CD4-positive, alpha-beta T cell treated with Interferon gamma for 1 hour (primary cell): Measurements from ENCODE around the gene CALHM1.
A peak's percentile ranks its signal among the peaks of the same experiment; 100 is the strongest.
"Not testable (repeated sequence)": the region's sequence is repeated elsewhere in the genome, so short reads cannot be mapped to it uniquely, and the experiment has no call there.

ENCODE experiments used
- DNase-seq: peaks from one replicate; pipeline ENCODE4 v3.0.0-alpha.2; 2020

The CALHM1 gene

GRCh38 chr10:103486635-103487409 lies 28.1 kb upstream of the CALHM1 start:
- not testable (repeated sequence) for DNase-seq

GRCh38 chr10:103481974-103482531 lies 23.4 kb upstream of the CALHM1 start:
- no peak for DNase-seq

- DNase-seq = no peak
Measured at GRCh38 chr10:103480521-103480920, 21.8 kb upstream of the CALHM1 start.

- no peak for DNase-seq
Measured at GRCh38 chr10:103479135-103479534, 20.4 kb upstream of the CALHM1 start, which contains the start of gene CALHM3. Gene CALHM3, minus strand, starts transcription at chr10:103479240. Its CDS starts 208 bp downstream, at chr10:103479032.

GRCh38 chr10:103478671-103479070 lies 20.0 kb upstream of the CALHM1 start:
- DNase-seq = no peak

GRCh38 chr10:103476046-103476768 lies 17.5 kb upstream of the CALHM1 start:
- peak; percentile 16 for DNase-seq

GRCh38 chr10:103475437-103475836 lies 16.7 kb upstream of the CALHM1 start:
- no peak for DNase-seq

GRCh38 chr10:103474077-103474476 lies 15.4 kb upstream of the CALHM1 start:
- DNase-seq = no peak

- DNase-seq = no peak
Measured at GRCh38 chr10:103473261-103473671, 14.6 kb upstream of the CALHM1 start.

GRCh38 chr10:103472005-103472404 lies 13.3 kb upstream of the CALHM1 start:
- DNase-seq = no peak

GRCh38 chr10:103470761-103471653 lies 12.3 kb upstream of the CALHM1 start:
- DNase-seq = peak; percentile 78

GRCh38 chr10:103469201-103469600 lies 10.5 kb upstream of the CALHM1 start:
- no peak for DNase-seq

GRCh38 chr10:103467406-103467805 lies 8.7 kb upstream of the CALHM1 start:
- peak; percentile 34 for DNase-seq

- DNase-seq = no peak
Measured at GRCh38 chr10:103466734-103467133, 8.0 kb upstream of the CALHM1 start.

GRCh38 chr10:103465411-103466179 lies 6.9 kb upstream of the CALHM1 start:
- DNase-seq = peak; percentile 43

GRCh38 chr10:103463499-103463898 lies 4.8 kb upstream of the CALHM1 start:
- no peak for DNase-seq

GRCh38 chr10:103459615-103460014 lies 915 bp upstream of the CALHM1 start:
- no peak for DNase-seq

GRCh38 chr10:103457896-103458583 lies 660 bp downstream of the CALHM1 start:
- no peak for DNase-seq

- DNase-seq = no peak
Measured at GRCh38 chr10:103457176-103457712, 1.5 kb downstream of the CALHM1 start.

- no peak for DNase-seq
Measured at GRCh38 chr10:103456074-103456660, 2.5 kb downstream of the CALHM1 start.

GRCh38 chr10:103455235-103455634 lies 3.5 kb downstream of the CALHM1 start:
- no peak for DNase-seq
